Activated CD4-positive, alpha-beta memory T cell treated with anti-CD3 and anti-CD28 coated beads for 36 hours (primary cell): ENCODE results near the gene SIRPA. TPM values are rescaled to one million over a fixed set of nuclear protein-coding genes. Genes with fewer than 3 reads are reported as not detected.

Experiments
- CTCF ChIA-PET: fragments of 350-600 bp; sonication (Branson Sonifier 250); formaldehyde crosslinking; loops from one replicate; lab custom pipeline; 2021; ENCODE audit warnings: antibody characterized with exemption, inconsistent platforms; lab: Charles Lee
- POLR2A ChIA-PET: fragments of 350-600 bp; sonication (Branson Sonifier 250); formaldehyde crosslinking; loops from one replicate; lab custom pipeline; 2021; ENCODE audit warnings: antibody characterized with exemption; lab: Charles Lee
- DNase-seq: peaks from one replicate; pipeline ENCODE4 v3.0.0-alpha.2; 2020
- H3K27ac Mint-ChIP-seq: one replicate; pipeline ENCODE4 v1.8.0; 2021; ENCODE audit warnings: mixed read lengths
- H3K27me3 Mint-ChIP-seq: one replicate; pipeline ENCODE4 v1.8.0; 2021; ENCODE audit warnings: mixed read lengths
- H3K36me3 Mint-ChIP-seq: one replicate; pipeline ENCODE4 v1.8.0; 2021; ENCODE audit warnings: mixed read lengths
- H3K4me1 Mint-ChIP-seq: one replicate; pipeline ENCODE4 v1.8.0; 2021; ENCODE audit warnings: low read depth, mixed read lengths
- H3K4me3 Mint-ChIP-seq: one replicate; pipeline ENCODE4 v1.8.0; 2021; ENCODE audit warnings: mild to moderate bottlenecking, mixed read lengths
- H3K9me3 Mint-ChIP-seq: one replicate; pipeline ENCODE4 v1.8.0; 2021; ENCODE audit warnings: mixed read lengths
- intact Hi-C: fragments of 100-400 bp; cut with micrococcal nuclease; formaldehyde crosslinking; loops from one replicate; pipeline ENCODE4 v1.15.1; 2023
- total RNA-seq, 2 experiments: library from RNA; stranded (reverse); gene quantifications; one replicate each; pipeline ENCODE4 v1.2.3, GENCODE V29; 2021

Gene SIRPA
- total RNA-seq, 2 experiments from 2014 or later, result not detected

DNA sequence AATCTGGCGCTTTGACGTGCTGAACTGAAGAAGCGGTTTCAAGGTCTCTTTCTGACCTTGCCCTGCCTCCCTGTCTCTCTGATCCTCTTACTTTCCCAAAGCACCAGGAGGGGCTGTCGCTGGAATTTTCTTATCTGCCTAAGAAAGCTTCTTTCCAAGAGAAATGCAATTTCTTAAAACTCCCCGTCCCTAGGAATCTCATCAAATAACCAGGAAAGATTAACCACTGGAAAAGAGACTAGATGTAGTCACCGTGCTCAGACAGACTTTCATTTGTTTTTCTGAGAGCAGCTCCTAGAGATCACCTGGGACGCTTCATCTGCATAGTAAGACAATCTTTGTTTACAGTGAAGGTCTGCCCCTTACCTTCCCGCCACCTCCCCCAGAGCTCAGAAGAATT, 60.0 kb downstream of the SIRPA start:
- ChIA-PET CTCF (interaction anchor here (1.0 to 1.3 kb wide), 2 partner anchors 10 to 217 kb away, joined by 3 to 4 read pairs; no protein-coding TSS in a partner anchor), POLR2A (no interaction called here)
- Mint-ChIP-seq H3K36me3 (no peaks in the 10 kb centered on the region), H3K27me3 (peaks cover 15% of the 10 kb centered on the region), H3K9me3 (no peaks in the 10 kb centered on the region), H3K27ac (no peak overlapping the region), H3K4me1 (no peaks in the 10 kb centered on the region), H3K4me3 (no peak overlapping the region)
- intact Hi-C loops, result no loop called here
- no peak for DNase-seq

DNA sequence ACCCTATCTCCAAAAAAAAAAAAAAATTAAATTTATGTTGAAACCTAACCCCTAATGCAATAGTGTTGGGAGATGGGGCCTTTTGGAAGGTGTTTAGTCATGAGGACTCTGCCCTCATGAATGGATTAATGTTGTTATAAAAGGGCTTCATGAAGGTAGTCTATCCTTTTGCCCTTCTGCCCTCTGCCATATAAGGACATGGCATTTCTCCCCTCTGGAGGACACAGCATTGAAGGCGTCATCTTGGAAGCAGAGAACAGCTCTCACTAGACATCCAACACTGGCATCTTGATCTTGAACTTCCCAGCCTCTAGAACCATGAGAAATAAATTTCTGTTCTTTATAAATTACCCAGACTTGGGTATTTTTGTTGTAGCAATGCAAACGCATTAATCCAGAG, 63.2 kb downstream of the SIRPA start:
- no peak for DNase-seq
- Mint-ChIP-seq H3K27ac (no peak overlapping the region), H3K9me3 (no peaks in the 10 kb centered on the region), H3K4me3 (no peak overlapping the region), H3K36me3 (no peaks in the 10 kb centered on the region), H3K4me1 (no peaks in the 10 kb centered on the region), H3K27me3 (peaks cover 20% of the 10 kb centered on the region)
- CTCF ChIA-PET, result no interaction called here
- POLR2A ChIA-PET, result no interaction called here
- intact Hi-C loops, result no loop called here

DNA sequence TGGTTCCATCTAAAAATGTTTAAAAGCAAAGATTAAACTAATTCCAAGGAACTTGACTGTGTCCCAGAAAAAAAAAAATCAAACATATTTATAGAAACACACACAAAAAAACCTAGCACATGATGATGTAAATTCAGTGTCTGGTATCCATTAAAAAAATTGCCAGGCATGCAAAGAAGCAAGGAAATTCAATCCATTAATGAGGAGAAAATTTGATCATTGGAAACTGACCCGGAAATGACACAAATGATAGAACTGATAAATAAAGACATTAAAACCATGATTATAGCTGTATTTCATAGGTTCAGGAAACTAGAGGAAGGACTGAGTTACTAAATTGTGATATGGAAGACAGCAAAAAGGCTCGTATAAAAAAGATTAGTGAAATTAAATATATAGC, 63.9 kb downstream of the SIRPA start:
- Mint-ChIP-seq H3K36me3 (no peaks in the 10 kb centered on the region), H3K4me1 (no peaks in the 10 kb centered on the region), H3K4me3 (no peak overlapping the region), H3K27me3 (peaks cover 25% of the 10 kb centered on the region), H3K27ac (no peak overlapping the region), H3K9me3 (no peaks in the 10 kb centered on the region)
- intact Hi-C loops, result no loop called here
- no peak for DNase-seq
- POLR2A ChIA-PET, result no interaction called here
- CTCF ChIA-PET, result interaction anchor here (0.6 kb wide), 1 partner anchor 213 kb away, joined by 3 read pairs; no protein-coding TSS in a partner anchor

DNA sequence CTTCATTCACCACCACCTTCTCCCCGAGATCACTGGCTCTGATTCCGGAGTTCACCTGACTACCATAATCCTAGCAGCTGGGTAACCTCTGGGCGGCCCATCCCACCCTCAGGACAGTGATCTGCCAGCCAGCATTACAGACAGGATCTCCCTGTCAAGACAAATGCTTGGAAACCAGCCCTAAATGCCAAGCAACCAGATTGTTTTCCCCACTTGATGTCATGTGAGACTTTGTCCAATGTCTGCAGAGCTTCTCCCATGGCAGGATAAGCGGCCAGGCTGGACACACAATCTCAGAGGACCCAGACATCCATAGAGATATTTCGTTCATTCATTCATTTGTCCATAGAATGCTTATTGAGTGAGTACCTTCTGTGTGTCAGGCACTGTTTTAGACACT, 66.2 kb downstream of the SIRPA start:
- Mint-ChIP-seq H3K27me3 (peaks cover 25% of the 10 kb centered on the region), H3K36me3 (no peaks in the 10 kb centered on the region), H3K4me3 (no peak overlapping the region), H3K4me1 (peaks cover 10% of the 10 kb centered on the region), H3K9me3 (no peaks in the 10 kb centered on the region), H3K27ac (no peak overlapping the region)
- ChIA-PET CTCF (interaction anchor here (0.6 kb wide), 1 partner anchor 366 kb away, joined by 4 read pairs; no protein-coding TSS in a partner anchor), POLR2A (no interaction called here)
- DNase-seq, result no peak
- intact Hi-C loops, result no loop called here

DNA sequence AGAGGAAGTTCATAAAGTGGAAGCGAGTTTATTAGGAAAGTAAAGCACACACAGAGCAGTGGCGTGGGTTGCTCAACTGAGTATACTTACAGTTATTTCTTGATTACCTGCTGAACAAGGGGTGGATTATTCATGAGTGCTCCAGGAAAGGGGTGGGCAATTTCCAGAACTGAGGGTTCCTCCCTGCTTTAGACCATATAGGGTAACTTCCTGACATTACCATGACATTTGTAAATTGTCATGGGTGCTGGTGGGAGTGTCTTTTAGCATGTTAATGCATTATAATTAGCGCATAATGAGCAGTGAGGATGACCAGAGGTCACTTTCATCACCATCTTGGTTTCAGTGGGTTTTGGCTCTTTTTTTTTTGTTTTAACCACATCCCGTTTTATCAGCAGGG, 68.9 kb downstream of the SIRPA start:
- intact Hi-C loops, result loop anchor here (2.0 kb wide), 1 partner anchor 491 kb away; no protein-coding TSS in a partner anchor
- no peak for DNase-seq
- Mint-ChIP-seq H3K27ac (no peak overlapping the region), H3K27me3 (peaks cover 21% of the 10 kb centered on the region), H3K4me3 (no peak overlapping the region), H3K4me1 (peaks cover 10% of the 10 kb centered on the region), H3K36me3 (no peaks in the 10 kb centered on the region), H3K9me3 (no peaks in the 10 kb centered on the region)
- CTCF ChIA-PET, result interaction anchor here (1.0 to 5.6 kb wide), 4 partner anchors 22 to 213 kb away, joined by 3 to 101 read pairs (median 10); no protein-coding TSS in a partner anchor
- POLR2A ChIA-PET, result no interaction called here

DNA sequence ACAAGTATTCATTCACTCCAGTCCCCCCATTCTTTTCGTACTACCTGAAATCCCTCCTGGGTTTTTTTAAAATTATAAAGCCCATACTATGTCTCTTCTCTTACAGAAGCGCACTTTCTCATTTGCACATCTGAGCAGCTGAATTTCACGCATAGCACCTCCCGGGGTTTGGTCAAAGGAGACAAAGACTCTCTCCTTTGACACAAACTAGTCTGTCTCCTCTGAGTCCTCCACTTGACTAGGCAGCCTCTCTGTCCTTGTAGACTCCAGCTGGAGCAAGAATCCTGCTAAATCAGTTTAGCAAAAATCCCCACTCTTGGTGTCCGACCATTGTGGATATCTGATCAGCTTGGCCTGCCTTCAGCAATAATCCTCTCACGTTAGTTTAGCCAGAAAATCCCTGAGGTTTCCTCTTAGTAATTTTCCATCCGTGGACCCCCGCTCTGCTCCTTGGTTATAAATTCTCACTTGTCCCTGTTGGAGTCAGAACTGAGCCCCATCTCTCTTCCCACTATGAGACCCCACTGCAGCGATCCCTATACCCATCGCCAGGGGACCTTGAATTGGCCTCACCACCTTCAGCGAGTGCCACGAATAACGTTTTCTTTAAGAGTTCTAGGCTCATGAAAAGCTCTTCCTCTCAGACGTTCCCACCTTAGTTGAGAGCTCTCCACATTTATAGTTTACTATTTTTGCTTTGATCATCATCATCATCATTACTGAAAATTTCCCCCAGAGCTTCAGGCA, 69.6 kb downstream of the SIRPA start:
- Mint-ChIP-seq H3K36me3 (no peaks in the 10 kb centered on the region), H3K4me3 (peak overlapping the region; percentile 24), H3K27ac (no peak overlapping the region), H3K9me3 (no peaks in the 10 kb centered on the region), H3K27me3 (peaks cover 20% of the 10 kb centered on the region), H3K4me1 (peaks cover 10% of the 10 kb centered on the region)
- intact Hi-C loops, result loop anchor here (1.0 to 5.0 kb wide), 5 partner anchors 137 to 490 kb away; partner anchors contain the start of gene STK35
- DNase-seq, result peak; percentile 15
- CTCF ChIA-PET, result interaction anchor here (0.7 to 5.6 kb wide), 20 partner anchors 9 to 489 kb away, joined by 3 to 101 read pairs (median 5); no protein-coding TSS in a partner anchor
- POLR2A ChIA-PET, result no interaction called here

DNA sequence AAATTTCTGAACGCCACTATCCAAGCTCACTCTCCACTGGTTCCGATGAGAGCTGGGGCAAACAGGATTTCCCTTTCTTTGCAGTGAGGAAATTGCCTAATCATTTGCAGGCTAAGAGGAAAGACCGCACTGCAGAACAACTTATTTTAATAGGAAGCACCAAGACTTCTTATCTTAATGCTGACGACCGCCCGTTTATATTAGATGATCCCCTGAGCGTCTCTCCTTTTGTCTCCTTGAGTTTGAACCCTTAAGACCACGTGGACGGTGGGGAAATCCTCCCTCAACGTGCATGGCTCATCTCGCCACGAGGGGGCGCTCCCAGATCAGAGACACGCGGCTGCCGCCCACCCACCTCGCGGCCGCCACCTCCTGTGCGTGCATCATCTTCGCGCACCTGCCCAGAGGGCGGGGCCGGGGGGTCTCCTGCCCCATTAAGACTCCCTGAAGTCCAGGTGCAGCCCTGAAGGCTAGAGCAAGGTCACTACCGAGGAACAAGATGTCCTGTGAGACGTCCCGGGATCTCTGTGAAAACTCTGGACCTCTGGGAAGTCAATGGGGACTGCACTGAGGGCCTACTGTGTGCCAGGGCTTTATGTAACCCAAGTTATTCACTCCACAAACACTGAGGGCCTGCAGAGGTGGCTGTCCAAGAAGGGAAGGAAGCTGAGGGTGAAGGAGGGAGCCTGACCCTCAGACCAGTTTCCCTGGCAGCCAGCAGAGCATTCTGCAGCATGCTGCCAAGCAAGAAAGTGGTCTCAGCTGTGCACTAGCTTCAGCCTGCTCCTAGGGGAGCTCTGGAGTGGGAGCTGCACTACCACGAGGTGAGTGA, 70.5 kb downstream of the SIRPA start:
- CTCF ChIA-PET, result interaction anchor here (0.7 to 5.6 kb wide), 21 partner anchors 8 to 488 kb away, joined by 3 to 101 read pairs (median 5); no protein-coding TSS in a partner anchor
- DNase-seq, result peak; percentile 88
- Mint-ChIP-seq H3K36me3 (no peaks in the 10 kb centered on the region), H3K4me3 (peak overlapping the region; percentile 24), H3K27ac (no peak overlapping the region), H3K9me3 (no peaks in the 10 kb centered on the region), H3K27me3 (peaks cover 20% of the 10 kb centered on the region), H3K4me1 (peaks cover 10% of the 10 kb centered on the region)
- intact Hi-C loops, result loop anchor here (1.0 to 5.0 kb wide), 5 partner anchors 137 to 489 kb away; partner anchors contain the start of gene STK35
- POLR2A ChIA-PET, result no interaction called here

DNA sequence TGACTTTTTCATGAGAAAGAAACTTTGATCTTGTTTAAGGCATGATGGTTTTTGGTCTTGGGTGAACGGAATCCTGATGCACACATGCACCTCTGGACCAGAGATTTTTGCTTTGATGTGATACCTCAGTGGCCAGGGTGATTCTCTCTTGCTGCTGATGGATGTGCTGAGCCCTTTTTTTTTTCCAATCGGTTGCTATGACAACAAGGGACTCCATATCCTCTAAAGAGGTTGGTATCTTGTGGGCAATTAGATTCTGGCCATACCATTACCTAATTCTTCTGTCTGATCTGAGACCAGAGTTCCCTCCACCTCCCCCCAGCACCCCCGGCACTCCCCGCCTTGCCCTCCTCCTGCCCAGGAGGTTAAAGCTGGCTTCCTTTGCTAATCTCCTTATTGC, 73.8 kb downstream of the SIRPA start:
- H3K27me3 Mint-ChIP-seq, result peaks cover 12% of the 10 kb centered on the region
- DNase-seq, result no peak
- H3K36me3 Mint-ChIP-seq, result no peaks in the 10 kb centered on the region
- ChIA-PET POLR2A (no interaction called here), CTCF (interaction anchor here (1.3 to 1.4 kb wide), 2 partner anchors 202 to 204 kb away, joined by 3 to 7 read pairs; no protein-coding TSS in a partner anchor)
- H3K4me3 Mint-ChIP-seq, result no peak overlapping the region
- no peak overlapping the region for H3K27ac Mint-ChIP-seq
- intact Hi-C loops, result loop anchor here (5.0 kb wide), 3 partner anchors 133 to 378 kb away; partner anchors contain the start of gene STK35
- no peaks in the 10 kb centered on the region for H3K9me3 Mint-ChIP-seq
- peaks cover 10% of the 10 kb centered on the region for H3K4me1 Mint-ChIP-seq

DNA sequence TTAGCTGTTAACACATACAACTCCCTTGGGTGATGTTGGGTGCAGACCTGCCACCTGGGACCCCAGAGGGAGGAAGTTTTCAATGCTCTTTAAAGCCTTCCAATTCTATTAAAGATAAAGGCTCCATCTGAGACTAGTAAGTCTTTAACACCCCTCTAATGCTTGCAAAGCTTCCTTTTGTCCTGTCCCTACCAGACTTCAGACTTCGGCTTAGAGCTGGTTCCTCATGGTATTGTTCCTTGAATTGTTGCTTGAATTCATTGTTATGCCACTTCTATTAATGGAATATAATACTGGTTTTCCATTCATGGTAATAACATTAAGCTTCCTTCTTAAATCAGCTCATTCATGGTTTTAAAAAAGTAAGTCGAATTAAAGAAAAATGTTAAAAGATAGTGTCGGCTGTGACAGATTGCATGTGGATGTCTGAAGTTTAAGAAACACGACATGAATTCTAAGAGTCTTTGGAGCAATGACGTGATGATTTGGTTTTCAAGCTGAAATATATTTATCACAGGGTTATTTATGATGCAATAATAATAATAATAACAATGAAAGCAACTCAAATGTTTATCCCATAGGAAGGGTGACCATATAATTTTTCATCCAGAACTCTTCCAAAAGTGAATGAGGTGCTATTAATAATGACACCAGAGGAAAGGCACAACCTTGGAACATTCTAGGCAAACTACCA, 76.8 kb downstream of the SIRPA start:
- intact Hi-C loops, result no loop called here
- Mint-ChIP-seq H3K4me1 (no peaks in the 10 kb centered on the region), H3K9me3 (no peaks in the 10 kb centered on the region), H3K36me3 (no peaks in the 10 kb centered on the region), H3K27ac (no peak overlapping the region), H3K4me3 (no peak overlapping the region), H3K27me3 (peaks cover 5% of the 10 kb centered on the region)
- POLR2A ChIA-PET, result no interaction called here
- no peak for DNase-seq
- CTCF ChIA-PET, result interaction anchor here (0.9 to 1.2 kb wide), 2 partner anchors 202 to 203 kb away, joined by 3 to 4 read pairs; no protein-coding TSS in a partner anchor

DNA sequence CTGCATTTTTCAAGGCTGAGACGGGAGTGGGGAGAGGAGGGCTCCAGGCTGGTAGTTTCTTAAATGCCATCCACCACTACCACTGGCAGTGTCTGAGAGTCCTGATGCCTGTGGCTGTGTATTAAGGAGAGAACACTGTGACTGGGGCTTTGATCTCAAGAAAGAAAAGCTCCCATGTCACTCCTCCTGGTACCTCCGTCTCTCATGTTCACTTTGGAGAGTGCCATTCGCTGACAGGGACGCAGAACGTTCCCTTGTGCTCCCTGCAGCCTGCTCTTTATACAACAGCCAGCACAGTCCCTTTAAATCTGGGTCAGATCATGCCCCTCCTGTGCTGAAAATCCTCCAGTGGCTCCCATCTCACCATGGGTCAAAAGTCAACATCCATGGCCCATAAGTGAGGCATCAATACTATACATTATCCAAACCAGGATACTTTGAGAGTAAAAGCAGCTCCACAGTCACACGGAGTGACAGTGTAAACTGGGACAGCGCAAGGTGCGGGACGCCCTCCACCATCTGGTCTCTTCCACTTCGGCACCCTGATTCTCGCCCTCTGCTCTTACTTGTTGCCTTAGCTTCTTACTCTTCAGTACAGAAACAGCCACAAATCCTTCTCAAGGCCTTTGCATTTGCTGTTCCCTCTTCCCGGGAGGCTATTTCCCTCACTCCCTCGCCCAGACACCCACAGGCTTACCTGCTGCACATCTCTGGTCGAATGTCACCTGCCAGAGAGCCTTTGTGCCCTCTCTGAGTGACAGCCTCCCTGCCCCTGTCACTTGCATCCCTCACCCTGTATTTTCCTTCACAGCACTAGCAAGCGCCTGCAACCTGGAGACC, 78.6 kb downstream of the SIRPA start:
- Mint-ChIP-seq H3K27ac (no peak overlapping the region), H3K4me3 (no peak overlapping the region), H3K27me3 (peaks cover 11% of the 10 kb centered on the region), H3K4me1 (no peaks in the 10 kb centered on the region), H3K9me3 (no peaks in the 10 kb centered on the region), H3K36me3 (no peaks in the 10 kb centered on the region)
- DNase-seq, result no peak
- intact Hi-C loops, result no loop called here
- CTCF ChIA-PET, result interaction anchor here (1.1 kb wide), 1 partner anchor 8 kb away, joined by 4 read pairs; no protein-coding TSS in a partner anchor
- POLR2A ChIA-PET, result no interaction called here
